Thyroid gland (tissue), 4 donors: ENCODE results near the gene CDC14A.

Experiments
- POLR2A ChIP-seq, 2 donors: fragments of 450-650 bp; IDR thresholded peaks; one replicate each; pipeline ENCODE4 v1.6.1; 2017; ENCODE audit warnings: antibody characterized with exemption in 2 of 2, mild to moderate bottlenecking in 2 of 2, moderate library complexity in 1 of 2
- TF ChIP-seq, protein P1 (sequence below), 6 experiments: fragments of 200-600 bp in 3 of 6; fragments of 450-650 bp in 3 of 6; sonication (generic) in 3 of 6; IDR thresholded peaks; one replicate each; pipeline ENCODE4 v1.5.1; 2016 to 2019; ENCODE audit warnings: antibody characterized with exemption in 6 of 6, mild to moderate bottlenecking in 2 of 6, inconsistent platforms in 1 of 6, moderate library complexity in 1 of 6

DNA sequence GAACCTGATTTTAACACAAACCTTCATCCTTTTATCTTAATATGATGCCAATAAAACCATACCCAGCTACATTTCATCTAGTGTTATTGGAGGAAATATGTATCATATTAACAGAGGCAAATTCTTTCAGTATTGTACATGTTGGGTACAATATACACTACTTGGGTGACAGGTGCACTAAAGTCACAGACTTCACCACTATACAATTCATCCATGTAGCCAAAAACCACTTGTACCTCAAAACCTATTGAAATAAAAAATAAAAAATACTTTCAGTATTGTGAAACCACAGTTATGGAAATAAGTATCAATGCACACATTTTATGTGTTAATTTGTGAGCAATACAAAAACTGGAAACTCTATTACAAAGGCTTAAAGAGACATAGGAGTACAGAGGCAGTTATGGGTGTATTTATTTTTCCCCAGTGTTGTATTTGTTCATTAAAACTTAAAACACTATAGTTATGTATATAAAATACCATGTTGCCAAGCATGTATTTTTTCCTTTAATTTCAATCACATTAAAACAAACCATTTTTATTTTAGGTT is 160.6 kb downstream of the CDC14A start:
- TF ChIP-seq, protein P1, sequence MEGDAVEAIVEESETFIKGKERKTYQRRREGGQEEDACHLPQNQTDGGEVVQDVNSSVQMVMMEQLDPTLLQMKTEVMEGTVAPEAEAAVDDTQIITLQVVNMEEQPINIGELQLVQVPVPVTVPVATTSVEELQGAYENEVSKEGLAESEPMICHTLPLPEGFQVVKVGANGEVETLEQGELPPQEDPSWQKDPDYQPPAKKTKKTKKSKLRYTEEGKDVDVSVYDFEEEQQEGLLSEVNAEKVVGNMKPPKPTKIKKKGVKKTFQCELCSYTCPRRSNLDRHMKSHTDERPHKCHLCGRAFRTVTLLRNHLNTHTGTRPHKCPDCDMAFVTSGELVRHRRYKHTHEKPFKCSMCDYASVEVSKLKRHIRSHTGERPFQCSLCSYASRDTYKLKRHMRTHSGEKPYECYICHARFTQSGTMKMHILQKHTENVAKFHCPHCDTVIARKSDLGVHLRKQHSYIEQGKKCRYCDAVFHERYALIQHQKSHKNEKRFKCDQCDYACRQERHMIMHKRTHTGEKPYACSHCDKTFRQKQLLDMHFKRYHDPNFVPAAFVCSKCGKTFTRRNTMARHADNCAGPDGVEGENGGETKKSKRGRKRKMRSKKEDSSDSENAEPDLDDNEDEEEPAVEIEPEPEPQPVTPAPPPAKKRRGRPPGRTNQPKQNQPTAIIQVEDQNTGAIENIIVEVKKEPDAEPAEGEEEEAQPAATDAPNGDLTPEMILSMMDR (IDR thresholded peaks at IDR 0.05): no peak
- TF ChIP-seq POLR2A (IDR thresholded peaks at IDR 0.05): no peak
